Skeletal muscle cell (primary cell): ENCODE data around the gene CDC42BPB.
"Not testable (repeated sequence)": the region's sequence is repeated elsewhere in the genome, so short reads cannot be mapped to it uniquely, and the experiment has no call there.

Experiments used
- DNase-seq: peaks from one replicate; pipeline ENCODE4 v3.0.0-alpha.2; 2010; ENCODE audit warnings: low read depth
- H3K4me3 ChIP-seq: 2 replicates; pipeline ENCODE4 v1.5.1; 2011; ENCODE audit warnings: low read depth, mild to moderate bottlenecking, control low read depth, low read length, moderate library complexity

CDC42BPB gene

GRCh38 chr14:102899516-102899900, 157.8 kb downstream of the CDC42BPB start:
- no peak for DNase-seq
- H3K4me3 ChIP-seq, result no peak overlapping the region

- DNase-seq, result no peak
Observed at GRCh38 chr14:102898776-102899515, 158.4 kb downstream of the CDC42BPB start.

GRCh38 chr14:102898298-102898697, 159.1 kb downstream of the CDC42BPB start:
- no peak for DNase-seq
- H3K4me3 ChIP-seq, result no peak overlapping the region

More at GRCh38 chr14:102898776-102899515, 158.4 kb downstream of the CDC42BPB start:
- H3K4me3 ChIP-seq, result no peak overlapping the region

DNA sequence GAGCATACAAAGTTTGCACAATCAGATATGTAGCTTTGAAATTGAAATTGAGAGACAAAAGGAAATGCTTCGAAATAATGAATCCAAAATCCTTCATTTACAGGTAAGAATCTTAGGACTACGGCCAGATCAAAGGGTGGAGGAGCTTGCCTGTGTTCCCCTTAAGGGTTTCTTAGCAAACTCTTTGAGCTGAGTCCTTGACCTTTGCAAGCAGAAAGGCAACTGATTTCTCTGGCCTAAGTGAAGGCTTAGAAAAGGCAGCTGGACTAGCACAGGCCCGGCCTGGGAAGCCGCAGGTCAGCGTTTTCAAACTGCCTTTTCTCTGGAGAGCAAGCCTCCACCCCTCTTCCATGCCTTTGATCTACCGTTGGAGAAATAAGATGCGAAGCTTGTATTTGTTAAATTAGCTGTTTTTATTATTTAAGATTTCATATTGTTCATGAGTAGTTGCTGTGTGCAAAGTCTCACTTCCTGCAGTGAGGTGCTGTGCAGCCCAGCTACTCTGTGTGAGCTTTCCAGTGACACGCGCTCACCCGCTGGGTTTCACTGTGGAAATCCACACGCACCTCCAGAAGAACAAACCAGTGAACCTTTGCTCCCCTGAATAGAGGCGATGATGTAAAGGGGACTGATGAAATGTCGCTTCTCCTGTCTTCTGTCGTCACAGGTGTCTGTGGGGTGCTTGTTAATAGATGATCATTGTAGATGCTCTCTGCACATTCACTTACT, 159.9 kb downstream of the CDC42BPB start:
- no peak for DNase-seq
- no peak overlapping the region for H3K4me3 ChIP-seq

DNA sequence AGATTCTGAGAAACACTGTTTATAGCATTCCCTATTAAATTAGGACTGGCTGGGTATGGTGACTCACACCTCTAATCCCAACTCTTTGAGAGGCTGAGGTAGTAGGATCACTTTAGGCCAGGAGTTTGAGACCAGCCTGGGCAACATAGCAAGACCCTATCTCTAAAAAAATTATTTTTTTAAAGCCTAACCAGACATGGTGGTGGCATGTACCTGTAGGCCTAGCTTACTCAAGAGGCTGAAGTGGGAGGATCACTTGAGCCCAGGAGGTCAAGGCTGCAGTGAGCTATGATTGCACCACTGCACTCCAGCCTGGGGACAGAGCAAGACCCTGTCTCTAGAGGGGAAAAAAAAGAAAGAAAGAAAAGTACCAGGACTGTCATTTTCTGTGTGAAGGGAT, 160.6 kb downstream of the CDC42BPB start:
- not testable (repeated sequence) for H3K4me3 ChIP-seq, DNase-seq

DNA sequence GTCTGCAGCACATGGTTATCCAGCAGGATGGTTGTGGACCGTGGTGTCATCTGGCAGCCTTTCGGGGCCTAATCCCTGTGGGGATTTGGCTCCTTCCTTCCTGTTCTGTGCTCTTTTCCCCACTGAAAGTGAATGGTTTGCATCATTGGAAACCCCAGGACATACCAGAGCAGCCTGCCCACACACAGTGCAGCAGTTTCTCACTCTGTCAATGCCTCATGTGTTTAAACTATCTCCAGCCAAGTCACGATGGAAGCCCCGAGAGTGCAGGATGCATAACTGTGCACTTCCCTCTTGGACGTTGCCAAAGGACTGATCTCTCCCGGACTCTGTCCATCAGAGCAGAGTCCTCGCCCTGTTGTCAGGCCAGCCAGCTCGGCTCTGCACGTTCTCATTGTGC, 163.9 kb downstream of the CDC42BPB start:
- H3K4me3 ChIP-seq, result no peak overlapping the region
- DNase-seq, result peak; percentile 95

DNA sequence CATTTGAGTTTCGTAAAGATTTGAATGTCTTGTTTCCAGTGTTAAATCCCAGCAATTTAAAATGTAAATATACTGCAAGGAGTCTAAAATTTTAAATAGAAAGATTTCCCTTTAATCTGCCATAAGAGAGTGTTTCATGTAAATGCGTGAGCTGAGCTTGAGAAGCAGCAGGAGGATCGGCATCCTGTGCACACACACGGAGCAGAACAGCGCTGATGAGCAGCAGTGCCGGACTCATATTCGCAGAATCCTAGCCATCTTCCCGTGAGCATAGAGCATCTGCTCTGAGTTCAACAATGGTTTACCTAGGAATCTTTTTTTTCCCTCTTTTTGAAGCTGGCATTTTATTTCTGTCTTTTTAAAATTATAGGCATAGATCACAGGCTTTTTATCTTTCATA, 164.7 kb downstream of the CDC42BPB start:
- no peak for DNase-seq

GRCh38 chr14:102891556-102891955, 165.8 kb downstream of the CDC42BPB start:
- DNase-seq, result peak; percentile 30
- H3K4me3 ChIP-seq, result no peak overlapping the region

More for the DNA sequence above, 164.7 kb downstream of the CDC42BPB start:
- H3K4me3 ChIP-seq, result no peak overlapping the region

DNA sequence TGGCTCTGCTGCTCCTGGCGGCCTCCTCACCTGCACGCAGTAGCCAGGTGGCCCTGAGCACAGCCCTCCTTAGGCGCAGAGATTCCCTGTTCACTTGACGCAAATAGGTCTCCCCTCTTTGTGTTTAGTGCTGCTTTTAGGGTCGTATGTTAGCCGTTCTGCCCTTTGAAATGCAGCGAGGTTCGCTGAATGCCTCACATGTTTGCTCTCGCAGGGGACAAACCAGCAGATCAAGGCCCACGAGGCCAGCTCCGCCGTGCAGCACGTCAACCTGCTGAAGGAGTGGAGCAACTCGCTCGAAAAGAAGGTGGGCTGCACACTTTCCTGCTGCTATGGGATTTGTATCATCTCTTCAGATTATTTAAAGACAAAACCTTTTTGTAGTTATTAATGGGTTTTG, 166.2 kb downstream of the CDC42BPB start:
- no peak for DNase-seq
- no peak overlapping the region for H3K4me3 ChIP-seq

- no peak for DNase-seq
Observed at GRCh38 chr14:102889615-102890014, 167.7 kb downstream of the CDC42BPB start.

DNA sequence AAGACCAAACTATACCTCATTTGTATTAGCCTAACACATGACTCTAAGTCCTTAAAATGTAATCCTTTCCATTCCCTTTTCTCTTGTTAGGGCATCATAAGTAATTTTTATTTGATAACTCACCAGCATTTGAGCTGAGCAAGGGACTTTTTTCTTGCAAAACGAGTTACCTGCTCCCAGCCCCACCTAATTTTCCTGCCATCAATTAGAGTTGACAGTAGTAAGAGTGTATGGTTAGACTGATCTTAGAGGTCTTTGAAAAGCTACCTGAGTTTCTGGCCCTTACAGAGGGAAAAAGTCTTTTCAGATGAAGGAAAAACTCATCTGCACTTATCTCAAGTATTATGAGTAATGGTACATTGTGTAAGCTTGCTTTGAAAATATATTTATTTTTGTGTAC, 168.6 kb downstream of the CDC42BPB start:
- no peak for DNase-seq
- no peak overlapping the region for H3K4me3 ChIP-seq

More at GRCh38 chr14:102889615-102890014, 167.7 kb downstream of the CDC42BPB start:
- H3K4me3 ChIP-seq, result no peak overlapping the region

GRCh38 chr14:102885737-102886447, 171.5 kb downstream of the CDC42BPB start:
- no peak overlapping the region for H3K4me3 ChIP-seq
- no peak for DNase-seq

DNA sequence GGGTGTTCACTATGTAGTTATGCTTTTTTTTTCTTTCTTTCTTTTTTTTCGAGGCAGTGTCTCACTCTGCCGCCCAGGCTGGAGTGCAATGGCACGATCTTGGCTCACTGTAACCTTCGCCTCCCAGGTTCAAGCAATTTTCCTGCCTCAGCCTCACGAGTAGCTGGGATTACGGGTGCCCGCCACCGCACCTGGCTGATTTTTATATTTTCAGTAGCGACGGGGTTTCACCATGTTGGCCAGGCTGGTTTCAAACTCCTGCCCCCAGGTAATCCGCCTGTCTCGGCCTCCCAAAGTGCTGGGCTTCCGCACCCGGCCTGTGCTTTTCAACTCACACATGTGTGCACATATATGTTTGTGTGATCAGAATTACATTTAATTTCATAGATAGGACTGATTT, 173.8 kb downstream of the CDC42BPB start:
- H3K4me3 ChIP-seq, result no peak overlapping the region
- DNase-seq, result no peak

- DNase-seq, result no peak
- no peak overlapping the region for H3K4me3 ChIP-seq
Observed at GRCh38 chr14:102883089-102883541, 174.2 kb downstream of the CDC42BPB start.
